KBM-7 (cell line): Measurements from ENCODE around the gene MDFIC.

ENCODE experiments used
- DNase-seq: peaks from one replicate; pipeline ENCODE4 v3.0.0-alpha.2; 2015
- in situ Hi-C: fragments of 300-500 bp; cut with MboI; formaldehyde crosslinking; loops from 2 replicates; pipeline ENCODE4 v1.14.3; 2020; ENCODE audit warnings: low sequenced_read_pairs, low pct_unique_long_range_greater_than_20kb, mixed read lengths

The MDFIC gene

GRCh38 chr7:115060095-115060870, 138.4 kb downstream of the MDFIC start:
- no peak for DNase-seq
- in situ Hi-C loops = no loop called here

GRCh38 chr7:115066050-115066449, 144.2 kb downstream of the MDFIC start:
- in situ Hi-C loops = no loop called here
- no peak for DNase-seq

GRCh38 chr7:115066634-115067033, 144.7 kb downstream of the MDFIC start:
- in situ Hi-C loops = no loop called here
- DNase-seq = no peak

GRCh38 chr7:115068220-115068619, 146.3 kb downstream of the MDFIC start:
- in situ Hi-C loops = no loop called here
- no peak for DNase-seq
